DOHH2 (cell line): Measurements from ENCODE around the gene MBTD1.
A peak's percentile ranks its signal among the peaks of the same experiment; 100 is the strongest.

Source experiments
- H3F3A ChIP-seq: fragments of 200-600 bp; sonication (generic), shearing (Covaris generic); 2 replicates; pipeline ENCODE4 v1.6.0; 2016; ENCODE audit warnings: antibody characterized with exemption, mild to moderate bottlenecking; ENCODE audit not compliant: control insufficient read depth, insufficient read depth
- H3K27ac ChIP-seq: fragments of 200-600 bp; sonication (generic); 2 replicates; pipeline ENCODE4 v1.5.1; 2014; ENCODE audit warnings: low read depth, mild to moderate bottlenecking, low read length, moderate library complexity
- H3K27me3 ChIP-seq: fragments of 200-600 bp; sonication (generic); 2 replicates; pipeline ENCODE4 v1.6.1; 2014; ENCODE audit warnings: mild to moderate bottlenecking, low read length, mixed read lengths; ENCODE audit not compliant: control insufficient read depth
- H3K36me3 ChIP-seq: fragments of 200-600 bp; sonication (generic); 2 replicates; pipeline ENCODE4 v1.6.1; 2014; ENCODE audit warnings: mild to moderate bottlenecking, low read length, moderate library complexity, mixed read lengths; ENCODE audit not compliant: control insufficient read depth
- H3K4me1 ChIP-seq: fragments of 200-600 bp; sonication (generic); 2 replicates; pipeline ENCODE4 v1.6.1; 2014; ENCODE audit warnings: mild to moderate bottlenecking, low read length, mixed read lengths; ENCODE audit not compliant: control insufficient read depth
- H3K4me2 ChIP-seq: fragments of 200-600 bp; sonication (generic); 2 replicates; pipeline ENCODE4 v1.6.0; 2014; ENCODE audit warnings: mild to moderate bottlenecking, low read length, moderate library complexity
- H3K4me3 ChIP-seq: fragments of 200-600 bp; sonication (generic); 2 replicates; pipeline ENCODE4 v1.5.1; 2014; ENCODE audit warnings: mild to moderate bottlenecking, low read length, mixed read lengths
- H3K79me2 ChIP-seq: fragments of 200-600 bp; sonication (generic); 2 replicates; pipeline ENCODE4 v1.6.1; 2014; ENCODE audit warnings: mild to moderate bottlenecking, low read length, mixed read lengths; ENCODE audit not compliant: control insufficient read depth
- H3K9me2 ChIP-seq: fragments of 200-600 bp; sonication (generic); replicated peaks from 2 replicates; pipeline ENCODE4 v1.6.1; 2014; ENCODE audit warnings: mild to moderate bottlenecking, low read length, mixed read lengths; ENCODE audit not compliant: control insufficient read depth
- H3K9me3 ChIP-seq: fragments of 200-600 bp; sonication (generic); 2 replicates; pipeline ENCODE4 v1.6.1; 2014; ENCODE audit warnings: antibody characterized with exemption, low read length, mixed read lengths; ENCODE audit not compliant: control insufficient read depth, insufficient read depth
- H4K20me1 ChIP-seq: fragments of 200-600 bp; sonication (generic); 2 replicates; pipeline ENCODE4 v1.6.0; 2014; ENCODE audit warnings: low read depth, mild to moderate bottlenecking, antibody characterized with exemption, low read length, moderate library complexity; ENCODE audit not compliant: control insufficient read depth, insufficient read depth
- EZH2phosphoT487 ChIP-seq: fragments of 200-600 bp; sonication (generic); IDR thresholded peaks from 2 replicates; pipeline ENCODE4 v1.6.1; 2017; ENCODE audit warnings: borderline replicate concordance, mild to moderate bottlenecking, antibody characterized with exemption, low read length, moderate library complexity, mixed read lengths
- TF ChIP-seq, protein P1 (sequence below): fragments of 200-600 bp; sonication (generic); IDR thresholded peaks from one replicate; pipeline ENCODE4 v1.5.1; 2014; ENCODE audit warnings: antibody characterized with exemption, mild to moderate bottlenecking, low read depth, low read length; ENCODE audit not compliant: poor library complexity, severe bottlenecking

MBTD1 gene

GRCh38 chr17:51259564-51260236, at the start of gene MBTD1:
TSS of gene MBTD1 (minus strand) at chr17:51260049. CDS start at chr17:51225161, 34,888 bp downstream.
- no peak for TF ChIP-seq EZH2phosphoT487
- TF ChIP-seq, protein P1, sequence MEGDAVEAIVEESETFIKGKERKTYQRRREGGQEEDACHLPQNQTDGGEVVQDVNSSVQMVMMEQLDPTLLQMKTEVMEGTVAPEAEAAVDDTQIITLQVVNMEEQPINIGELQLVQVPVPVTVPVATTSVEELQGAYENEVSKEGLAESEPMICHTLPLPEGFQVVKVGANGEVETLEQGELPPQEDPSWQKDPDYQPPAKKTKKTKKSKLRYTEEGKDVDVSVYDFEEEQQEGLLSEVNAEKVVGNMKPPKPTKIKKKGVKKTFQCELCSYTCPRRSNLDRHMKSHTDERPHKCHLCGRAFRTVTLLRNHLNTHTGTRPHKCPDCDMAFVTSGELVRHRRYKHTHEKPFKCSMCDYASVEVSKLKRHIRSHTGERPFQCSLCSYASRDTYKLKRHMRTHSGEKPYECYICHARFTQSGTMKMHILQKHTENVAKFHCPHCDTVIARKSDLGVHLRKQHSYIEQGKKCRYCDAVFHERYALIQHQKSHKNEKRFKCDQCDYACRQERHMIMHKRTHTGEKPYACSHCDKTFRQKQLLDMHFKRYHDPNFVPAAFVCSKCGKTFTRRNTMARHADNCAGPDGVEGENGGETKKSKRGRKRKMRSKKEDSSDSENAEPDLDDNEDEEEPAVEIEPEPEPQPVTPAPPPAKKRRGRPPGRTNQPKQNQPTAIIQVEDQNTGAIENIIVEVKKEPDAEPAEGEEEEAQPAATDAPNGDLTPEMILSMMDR: no peak
- Histone ChIP-seq H3K9me2 (no peaks in the 10 kb centered on the region), H3K27me3 (no peaks in the 10 kb centered on the region), H3K4me2 (peak within 1 kb of the TSS; percentile 77), H4K20me1 (peaks cover 37% of the 10 kb centered on the region), H3K9me3 (no peaks in the 10 kb centered on the region), H3F3A (peaks cover 4% of the 10 kb centered on the region; the same call in 1 of the 2 replicates), H3K36me3 (peaks cover 85% of the 10 kb centered on the region), H3K79me2 (peaks cover 98% of the 10 kb centered on the region), H3K4me1 (peaks cover 43% of the 10 kb centered on the region), H3K4me3 (peak within 1 kb of the TSS; percentile 89), H3K27ac (peak within 1 kb of the TSS; percentile 88)

DNA sequence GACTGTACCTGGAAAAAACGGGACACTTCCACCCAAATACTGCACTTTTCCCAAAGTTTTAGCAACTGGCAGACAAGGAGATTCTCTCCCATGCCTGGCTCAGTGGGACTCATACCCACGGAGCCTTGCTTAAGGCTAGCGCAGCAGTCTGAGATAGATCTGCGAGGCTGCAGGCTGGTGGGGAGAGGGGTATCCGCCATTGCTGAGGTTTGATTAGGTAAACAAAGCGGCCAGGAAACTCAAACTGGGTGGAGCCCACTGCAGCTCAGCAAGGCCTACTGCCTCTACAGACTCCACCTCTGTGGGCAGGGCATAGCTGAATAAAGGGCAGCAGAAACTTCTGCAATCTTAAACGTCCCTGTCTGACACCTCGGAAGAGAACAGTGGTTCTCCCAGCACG, 45.3 kb upstream of the MBTD1 start:
- H3K79me2 ChIP-seq: no peaks in the 10 kb centered on the region
- no peaks in the 10 kb centered on the region for H3K9me3 ChIP-seq
- no peaks in the 10 kb centered on the region for H4K20me1 ChIP-seq
- H3K9me2 ChIP-seq: no peaks in the 10 kb centered on the region
- H3K27ac ChIP-seq: no peak overlapping the region
- no peak overlapping the region for H3K4me2 ChIP-seq
- no peak overlapping the region for H3K4me3 ChIP-seq
- no peaks in the 10 kb centered on the region for H3F3A ChIP-seq
- no peaks in the 10 kb centered on the region for H3K4me1 ChIP-seq
- no peaks in the 10 kb centered on the region for H3K36me3 ChIP-seq
- H3K27me3 ChIP-seq: no peaks in the 10 kb centered on the region
- TF ChIP-seq, protein P1: no peak
- TF ChIP-seq EZH2phosphoT487: no peak

DNA sequence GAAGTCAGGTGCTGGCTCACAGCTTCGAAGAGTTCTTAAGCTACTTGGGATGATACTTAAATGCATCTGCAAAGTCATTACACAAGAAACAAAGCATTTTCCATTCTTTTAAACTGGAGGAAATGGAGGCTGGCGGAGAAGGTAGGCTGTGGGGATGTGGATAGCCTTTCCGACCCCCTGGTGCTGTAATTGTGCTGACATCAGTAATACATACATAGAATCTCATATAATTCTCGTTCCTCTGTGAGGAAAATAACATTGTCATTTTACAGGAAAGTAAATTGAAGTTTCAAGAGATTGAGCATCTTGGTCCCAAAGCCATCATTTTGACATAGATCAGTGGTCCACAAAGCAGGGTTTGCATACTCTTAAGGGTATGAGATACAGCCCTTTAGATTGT, 40.0 kb upstream of the MBTD1 start:
- Histone ChIP-seq H3K9me3 (no peaks in the 10 kb centered on the region), H4K20me1 (no peaks in the 10 kb centered on the region), H3K27ac (no peak overlapping the region), H3K4me1 (no peaks in the 10 kb centered on the region), H3F3A (peaks cover 4% of the 10 kb centered on the region; the same call in 1 of the 2 replicates), H3K27me3 (no peaks in the 10 kb centered on the region), H3K36me3 (peaks cover 38% of the 10 kb centered on the region), H3K4me2 (no peak overlapping the region), H3K4me3 (no peak overlapping the region), H3K9me2 (no peaks in the 10 kb centered on the region), H3K79me2 (no peaks in the 10 kb centered on the region)
- TF ChIP-seq EZH2phosphoT487: no peak
- TF ChIP-seq, protein P1: no peak
